Ishikawa (cell line): ENCODE measurements around the gene CLNK.

Experiments
- CEBPB ChIP-seq: IDR thresholded peaks from 2 replicates; pipeline ENCODE4 v1.6.1; 2012
- CREB1 ChIP-seq: IDR thresholded peaks from 2 replicates; pipeline ENCODE4 v1.6.1; 2012; ENCODE audit warnings: low read depth
- EGR1 ChIP-seq: IDR thresholded peaks from 2 replicates; pipeline ENCODE4 v1.6.1; 2012
- EP300 ChIP-seq: IDR thresholded peaks from 2 replicates; pipeline ENCODE4 v1.6.1; 2012; ENCODE audit warnings: borderline replicate concordance
- RAD21 ChIP-seq: IDR thresholded peaks from 2 replicates; pipeline ENCODE4 v1.6.1; 2012; ENCODE audit warnings: low read depth
- TAF1 ChIP-seq: IDR thresholded peaks from 2 replicates; pipeline ENCODE4 v1.6.1; 2012; ENCODE audit warnings: low read depth, mild to moderate bottlenecking
- YY1 ChIP-seq: IDR thresholded peaks from 2 replicates; pipeline ENCODE4 v1.6.1; 2012; ENCODE audit warnings: low read depth
- ZBTB7A ChIP-seq: IDR thresholded peaks from 2 replicates; pipeline ENCODE4 v1.6.1; 2012; ENCODE audit warnings: low read depth
- TF ChIP-seq, protein P1 (sequence below): IDR thresholded peaks from 2 replicates; pipeline ENCODE4 v1.6.1; 2012; ENCODE audit warnings: low read depth, mild to moderate bottlenecking
- TF ChIP-seq, protein P2 (sequence below): IDR thresholded peaks from 2 replicates; pipeline ENCODE4 v1.6.1; 2012

- TF ChIP-seq RAD21 (no peak), TAF1 (no peak), EGR1 (no peak), EP300 (no peak), CEBPB (no peak), YY1 (no peak), CREB1 (no peak), ZBTB7A (no peak)
- TF ChIP-seq, protein P1, sequence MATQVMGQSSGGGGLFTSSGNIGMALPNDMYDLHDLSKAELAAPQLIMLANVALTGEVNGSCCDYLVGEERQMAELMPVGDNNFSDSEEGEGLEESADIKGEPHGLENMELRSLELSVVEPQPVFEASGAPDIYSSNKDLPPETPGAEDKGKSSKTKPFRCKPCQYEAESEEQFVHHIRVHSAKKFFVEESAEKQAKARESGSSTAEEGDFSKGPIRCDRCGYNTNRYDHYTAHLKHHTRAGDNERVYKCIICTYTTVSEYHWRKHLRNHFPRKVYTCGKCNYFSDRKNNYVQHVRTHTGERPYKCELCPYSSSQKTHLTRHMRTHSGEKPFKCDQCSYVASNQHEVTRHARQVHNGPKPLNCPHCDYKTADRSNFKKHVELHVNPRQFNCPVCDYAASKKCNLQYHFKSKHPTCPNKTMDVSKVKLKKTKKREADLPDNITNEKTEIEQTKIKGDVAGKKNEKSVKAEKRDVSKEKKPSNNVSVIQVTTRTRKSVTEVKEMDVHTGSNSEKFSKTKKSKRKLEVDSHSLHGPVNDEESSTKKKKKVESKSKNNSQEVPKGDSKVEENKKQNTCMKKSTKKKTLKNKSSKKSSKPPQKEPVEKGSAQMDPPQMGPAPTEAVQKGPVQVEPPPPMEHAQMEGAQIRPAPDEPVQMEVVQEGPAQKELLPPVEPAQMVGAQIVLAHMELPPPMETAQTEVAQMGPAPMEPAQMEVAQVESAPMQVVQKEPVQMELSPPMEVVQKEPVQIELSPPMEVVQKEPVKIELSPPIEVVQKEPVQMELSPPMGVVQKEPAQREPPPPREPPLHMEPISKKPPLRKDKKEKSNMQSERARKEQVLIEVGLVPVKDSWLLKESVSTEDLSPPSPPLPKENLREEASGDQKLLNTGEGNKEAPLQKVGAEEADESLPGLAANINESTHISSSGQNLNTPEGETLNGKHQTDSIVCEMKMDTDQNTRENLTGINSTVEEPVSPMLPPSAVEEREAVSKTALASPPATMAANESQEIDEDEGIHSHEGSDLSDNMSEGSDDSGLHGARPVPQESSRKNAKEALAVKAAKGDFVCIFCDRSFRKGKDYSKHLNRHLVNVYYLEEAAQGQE: no peak
- TF ChIP-seq, protein P2, sequence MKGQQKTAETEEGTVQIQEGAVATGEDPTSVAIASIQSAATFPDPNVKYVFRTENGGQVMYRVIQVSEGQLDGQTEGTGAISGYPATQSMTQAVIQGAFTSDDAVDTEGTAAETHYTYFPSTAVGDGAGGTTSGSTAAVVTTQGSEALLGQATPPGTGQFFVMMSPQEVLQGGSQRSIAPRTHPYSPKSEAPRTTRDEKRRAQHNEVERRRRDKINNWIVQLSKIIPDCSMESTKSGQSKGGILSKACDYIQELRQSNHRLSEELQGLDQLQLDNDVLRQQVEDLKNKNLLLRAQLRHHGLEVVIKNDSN: no peak
Measured at GRCh38 chr4:10619220-10619619, 65.3 kb downstream of the CLNK start.
